ENCODE measurements around the gene CBARP.
A peak's percentile ranks its signal among the peaks of the same experiment; 100 is the strongest.

CBARP gene

GRCh38 chr19:1265615-1266128, 27.9 kb upstream of the CBARP start:
- no peak for DNase-seq

DNA sequence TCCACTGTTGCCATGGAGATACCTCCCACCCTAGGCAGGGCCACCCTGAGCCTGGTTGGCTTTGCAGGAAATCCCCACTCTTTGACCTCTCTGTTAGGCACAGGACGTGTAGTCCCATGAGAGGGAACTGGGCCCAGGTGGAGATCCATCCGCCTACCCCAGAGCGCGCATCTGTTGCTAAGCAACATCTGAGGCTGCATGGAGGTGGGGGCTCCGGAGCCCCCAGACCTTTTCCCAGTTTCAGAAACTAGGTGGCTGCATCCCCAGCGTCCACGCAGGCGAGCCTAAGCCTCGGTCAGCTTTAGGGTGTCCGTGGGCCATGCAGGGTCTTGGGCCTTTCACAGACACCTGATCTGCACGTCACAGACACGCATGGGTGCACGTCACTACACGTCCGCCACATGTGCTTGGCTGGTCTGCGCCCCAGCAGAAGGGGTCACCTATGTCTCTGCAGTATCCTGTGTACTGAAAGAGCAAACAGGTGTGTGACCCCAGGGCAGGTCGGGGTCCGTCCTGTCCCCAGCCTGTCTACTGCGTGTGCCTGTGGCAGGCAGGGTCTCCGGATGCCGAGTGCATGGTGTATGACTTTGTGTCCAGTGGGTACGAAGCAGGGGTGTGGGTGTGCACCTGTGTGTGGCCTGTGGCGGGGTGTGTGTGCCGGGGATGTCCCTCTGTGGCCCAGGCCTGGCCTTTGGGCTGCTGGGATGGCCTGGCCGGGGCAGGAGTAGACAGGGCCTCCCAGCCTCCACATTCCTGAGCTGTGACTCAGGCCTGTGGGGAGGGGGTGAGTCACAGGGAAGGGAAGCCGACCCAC, 27.2 kb upstream of the CBARP start:
- peak; percentile 65 for DNase-seq

DNA sequence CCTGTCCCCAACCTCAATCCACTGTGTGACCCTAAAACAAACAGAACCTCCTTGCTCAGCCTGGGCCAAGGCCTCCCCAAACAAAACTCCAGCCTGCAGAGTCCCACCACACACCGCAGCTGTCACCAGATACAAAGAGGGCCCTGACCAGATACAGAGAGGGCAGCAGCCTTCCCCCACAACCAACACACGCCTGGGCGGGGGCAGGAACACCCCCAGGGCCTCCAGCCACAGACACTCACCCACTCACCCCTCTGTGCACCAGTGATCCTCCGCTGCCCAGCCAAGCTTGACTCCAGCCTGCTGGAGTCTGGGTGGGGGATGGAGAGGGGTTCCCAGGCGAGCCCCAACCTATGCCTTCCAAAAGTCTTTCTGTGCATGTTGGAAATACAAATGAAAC, 25.4 kb upstream of the CBARP start:
- DNase-seq = peak; percentile 56

- DNase-seq = peak; percentile 58
Observed at GRCh38 chr19:1262623-1263123, 24.9 kb upstream of the CBARP start.

- peak; percentile 73 for DNase-seq
Observed at GRCh38 chr19:1261798-1262622, 24.2 kb upstream of the CBARP start.

GRCh38 chr19:1261538-1261797, 23.7 kb upstream of the CBARP start:
- no peak for DNase-seq

DNA sequence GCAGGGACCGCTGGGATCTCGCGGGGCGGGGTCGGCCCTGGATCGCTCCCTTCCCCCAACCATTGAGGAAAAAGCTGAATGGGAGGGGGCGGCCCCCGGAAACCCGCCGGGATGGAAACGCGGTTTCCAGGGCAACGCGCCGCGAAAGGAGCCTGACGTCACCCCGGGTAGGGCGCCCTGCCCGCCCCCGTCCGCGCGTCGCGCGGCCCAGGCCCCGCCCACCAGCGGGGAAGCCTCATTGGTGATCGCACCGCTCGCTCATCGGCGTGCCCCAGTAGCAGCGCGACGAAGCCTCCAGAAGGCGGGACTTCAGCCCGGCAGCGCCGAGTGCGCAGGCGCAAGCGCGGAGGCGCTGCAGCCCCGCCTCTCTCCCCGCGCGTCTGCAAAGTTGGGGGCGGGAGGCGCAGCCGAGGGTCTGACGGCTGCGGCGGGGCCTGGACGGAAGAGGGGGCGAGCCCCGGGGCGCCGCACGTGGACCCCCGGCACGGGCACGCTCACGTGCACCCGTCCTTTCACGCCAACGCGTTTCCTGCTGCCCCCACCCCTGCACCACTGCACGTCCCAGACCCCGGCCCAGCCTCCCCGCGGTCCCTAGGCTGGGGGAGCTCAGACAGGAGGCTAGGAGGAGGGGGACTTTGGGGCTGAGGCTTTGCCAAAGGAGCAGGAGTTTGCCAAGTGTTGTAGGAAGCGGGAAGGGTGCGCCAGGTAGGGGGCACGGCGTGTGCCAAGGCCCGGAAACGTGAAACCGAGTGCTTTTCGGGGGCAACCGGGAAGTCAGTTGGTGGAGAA, 23.1 kb upstream of the CBARP start:
- DNase-seq = peak; percentile 91

DNA sequence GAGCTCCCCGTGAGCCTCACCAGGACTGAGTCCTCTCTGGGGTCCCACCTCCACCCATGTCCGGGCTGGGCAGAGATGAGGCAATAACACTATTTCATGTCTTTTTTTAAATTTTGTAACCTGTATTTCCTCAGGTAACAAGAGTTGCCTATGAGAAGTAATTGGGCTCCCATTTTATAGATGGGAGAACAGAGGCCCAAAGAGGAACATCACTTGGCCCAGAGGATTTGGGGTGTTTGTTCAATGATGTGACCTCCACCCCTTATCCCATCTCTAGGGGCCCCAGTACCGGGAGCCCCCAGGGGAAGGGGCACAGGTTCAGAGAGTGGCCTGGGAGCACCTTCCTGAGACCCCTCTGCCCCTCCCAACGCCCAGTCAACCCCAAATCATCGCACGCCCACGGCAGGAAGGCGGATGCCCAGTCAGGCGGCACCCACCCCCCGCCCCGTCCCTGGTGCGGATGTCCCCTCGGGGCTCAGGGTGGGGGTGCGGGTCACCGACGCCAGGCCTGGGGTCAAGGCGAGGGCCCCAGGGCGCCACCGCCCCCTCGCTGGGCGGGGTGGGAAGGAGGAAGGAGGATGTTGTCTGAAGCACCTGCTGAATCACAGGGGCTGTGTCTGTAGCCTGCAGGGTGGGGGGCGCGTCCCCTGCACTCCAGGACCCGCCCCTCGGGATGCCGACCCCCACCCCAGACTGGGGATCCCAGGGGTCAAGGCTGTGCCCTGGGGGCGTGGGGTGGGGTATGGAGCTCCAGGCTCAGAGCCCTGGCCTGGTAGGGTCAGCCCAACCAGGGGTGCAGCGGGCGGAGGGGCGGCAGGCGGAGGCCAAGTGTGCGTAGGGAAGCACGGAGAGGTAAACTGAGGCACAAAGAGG, 22.3 kb upstream of the CBARP start:
- DNase-seq = peak; percentile 54

DNA sequence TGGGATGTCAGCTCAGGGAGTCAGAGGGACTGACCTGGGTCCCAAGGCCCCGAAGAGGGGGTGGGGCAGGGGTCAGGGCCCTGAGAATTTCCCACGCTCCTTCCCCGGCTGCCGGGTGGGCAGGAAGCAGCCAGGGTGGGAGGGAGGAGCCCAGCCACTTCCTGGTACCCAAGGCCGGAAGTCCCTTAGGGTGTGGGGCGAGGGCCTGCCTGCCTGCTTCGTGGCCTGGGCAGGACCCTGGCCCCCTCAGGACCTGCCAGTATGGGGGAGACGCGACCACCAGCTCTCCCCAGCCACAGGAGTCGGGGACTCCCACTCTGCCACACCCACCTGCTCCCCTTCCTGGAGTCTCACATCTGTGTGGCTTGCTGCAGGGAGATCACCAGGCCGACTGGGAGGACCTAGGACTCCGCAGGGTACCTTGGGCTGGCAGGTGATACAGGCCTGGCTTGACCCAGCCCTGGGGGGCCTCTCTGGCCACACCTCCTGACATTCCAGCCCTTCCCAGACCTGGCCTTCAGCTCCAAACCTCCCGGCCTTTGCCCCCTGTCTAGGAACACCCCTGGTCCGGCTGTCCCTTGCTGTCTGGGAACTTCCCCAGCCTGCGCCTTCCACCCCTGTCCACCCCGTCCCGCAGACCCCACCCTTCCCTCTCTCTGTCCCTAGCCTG, 21.5 kb upstream of the CBARP start:
- DNase-seq = peak; percentile 73

GRCh38 chr19:1258707-1259205, 21.0 kb upstream of the CBARP start:
- peak; percentile 57 for DNase-seq

- DNase-seq = no peak
Observed at GRCh38 chr19:1258163-1258492, 20.3 kb upstream of the CBARP start.

DNA sequence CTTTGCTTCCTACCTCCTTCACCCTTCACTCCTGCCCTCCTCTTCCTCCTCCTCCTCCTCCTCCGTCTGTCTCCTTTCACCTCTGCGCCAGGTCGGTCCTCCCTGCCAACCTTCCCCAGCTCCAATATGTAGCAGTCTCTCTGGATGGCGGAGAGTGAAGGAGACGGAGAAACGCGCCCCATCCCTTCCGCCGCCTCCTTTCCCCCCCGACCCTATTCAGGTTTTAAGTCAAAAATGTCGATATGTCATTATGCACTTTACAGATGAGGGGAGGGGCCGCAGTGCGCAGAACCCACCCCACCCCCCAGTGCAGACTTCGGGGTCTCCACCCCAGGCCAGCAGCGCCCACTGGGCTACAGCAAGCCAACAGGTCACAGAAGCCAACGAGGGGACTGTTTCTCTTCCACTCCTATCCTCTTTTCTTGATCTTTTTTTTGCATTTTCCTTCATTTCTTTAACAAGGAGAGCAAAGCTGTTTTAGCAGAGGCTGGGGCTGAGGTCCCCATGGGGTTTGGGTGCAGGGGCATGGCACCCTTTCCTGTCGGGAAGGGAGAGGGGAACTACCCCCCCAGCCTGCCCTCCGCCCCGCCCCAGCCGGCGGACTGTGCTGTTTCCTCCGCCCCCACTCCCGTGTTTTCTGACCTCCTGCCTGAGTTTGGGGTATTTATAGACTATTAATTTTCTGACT, 19.8 kb upstream of the CBARP start:
- no peak for DNase-seq

DNA sequence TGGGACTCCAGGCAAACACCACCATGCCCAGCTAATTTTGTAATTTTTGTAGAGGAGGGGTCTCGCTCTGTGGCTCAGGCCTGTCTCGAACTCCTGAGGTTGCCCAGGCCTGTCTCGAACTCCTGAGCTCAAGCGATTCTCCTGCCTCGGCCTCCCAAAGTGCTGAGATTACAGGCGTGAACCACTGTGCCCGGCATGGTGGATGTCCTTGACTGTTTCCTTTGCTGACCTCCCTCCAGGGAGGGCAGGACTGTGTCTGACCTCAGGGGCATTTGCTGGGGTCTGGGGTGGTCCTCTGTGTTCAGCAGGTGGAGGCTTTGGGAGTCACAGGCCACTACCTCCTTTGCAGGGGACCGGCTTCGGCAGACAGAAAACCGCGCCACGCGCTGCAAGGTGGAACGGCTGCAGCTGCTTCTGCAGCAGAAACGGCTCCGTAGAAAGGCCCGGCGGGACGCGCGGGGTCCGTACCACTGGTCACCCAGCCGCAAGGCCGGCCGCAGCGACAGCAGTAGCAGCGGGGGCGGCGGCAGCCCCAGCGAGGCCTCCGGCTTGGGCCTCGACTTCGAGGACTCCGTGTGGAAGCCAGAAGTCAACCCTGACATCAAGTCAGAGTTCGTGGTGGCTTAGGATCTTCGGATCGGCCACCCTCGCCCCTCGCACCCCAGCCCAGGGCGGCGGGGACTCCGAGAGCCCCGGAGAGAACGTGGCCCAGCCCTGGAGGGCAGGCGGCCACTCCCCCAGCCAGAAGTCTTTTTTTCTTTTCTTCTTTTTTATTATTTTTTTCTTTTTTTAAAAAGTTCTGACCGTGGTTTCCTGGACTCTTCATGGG, 19.1 kb upstream of the CBARP start:
- no peak for DNase-seq

- no peak for DNase-seq
Observed at GRCh38 chr19:1255186-1256161, 17.7 kb upstream of the CBARP start.

GRCh38 chr19:1254530-1255185, 16.9 kb upstream of the CBARP start:
- DNase-seq = no peak

- DNase-seq = no peak
Observed at GRCh38 chr19:1254081-1254527, 16.3 kb upstream of the CBARP start.

- no peak for DNase-seq
Observed at GRCh38 chr19:1253514-1254080, 15.8 kb upstream of the CBARP start.

All from right kidney (tissue), 1 donor.